Measurements from ENCODE around the gene KIAA0232.

The KIAA0232 gene

GRCh38 chr4:6839579-6839978 is 57.1 kb downstream of the KIAA0232 start:
- Histone ChIP-seq H3K4me1 (ENCODE audit: control insufficient read depth, low read length) (no peaks in the 10 kb centered on the region), H3F3A (ENCODE audit: control insufficient read depth, insufficient read depth) (no peaks in the 10 kb centered on the region), H4K20me1 (ENCODE audit: control insufficient read depth, insufficient read depth, low read depth, low read length) (0 out of 2 replicates have a peak, but pooled peaks cover 2% of the 10 kb centered on the region), H3K36me3 (ENCODE audit: control insufficient read depth, low read length) (peaks cover 7% of the 10 kb centered on the region), H3K4me3 (ENCODE audit: low read length) (no peak overlapping the region), H3K79me2 (ENCODE audit: control insufficient read depth, low read length) (peaks cover 10% of the 10 kb centered on the region; the same call in 1 of the 2 replicates), H3K9me3 (ENCODE audit: control insufficient read depth, insufficient read depth, low read length) (no peaks in the 10 kb centered on the region), H3K27ac (ENCODE audit: low read depth, low read length) (no peak overlapping the region), H3K4me2 (ENCODE audit: low read length) (no peak overlapping the region), H3K27me3 (ENCODE audit: control insufficient read depth, low read length) (no peaks in the 10 kb centered on the region), H3K9me2 (replicated peaks; ENCODE audit: control insufficient read depth, low read length) (no peaks in the 10 kb centered on the region)
- TF ChIP-seq EZH2phosphoT487 (IDR thresholded peaks at IDR 0.05; ENCODE audit: borderline replicate concordance, low read length): no peak
- no peak for TF ChIP-seq CTCF (IDR thresholded peaks at IDR 0.05; ENCODE audit: low read depth, low read length, poor library complexity, severe bottlenecking)

- no peaks in the 10 kb centered on the region for H3K9me3 ChIP-seq (ENCODE audit: control insufficient read depth, insufficient read depth, low read length)
- H4K20me1 ChIP-seq (ENCODE audit: control insufficient read depth, insufficient read depth, low read depth, low read length): 0 out of 2 replicates have a peak, but pooled peaks cover 2% of the 10 kb centered on the region
- H3K9me2 ChIP-seq (replicated peaks; ENCODE audit: control insufficient read depth, low read length): no peaks in the 10 kb centered on the region
- H3K4me2 ChIP-seq (ENCODE audit: low read length): no peak overlapping the region
- no peaks in the 10 kb centered on the region for H3K4me1 ChIP-seq (ENCODE audit: control insufficient read depth, low read length)
- H3K27me3 ChIP-seq (ENCODE audit: control insufficient read depth, low read length): no peaks in the 10 kb centered on the region
- H3K27ac ChIP-seq (ENCODE audit: low read depth, low read length): no peak overlapping the region
- no peak for TF ChIP-seq EZH2phosphoT487 (IDR thresholded peaks at IDR 0.05; ENCODE audit: borderline replicate concordance, low read length)
- TF ChIP-seq CTCF (IDR thresholded peaks at IDR 0.05; ENCODE audit: low read depth, low read length, poor library complexity, severe bottlenecking): no peak
- no peaks in the 10 kb centered on the region for H3F3A ChIP-seq (ENCODE audit: control insufficient read depth, insufficient read depth)
- H3K79me2 ChIP-seq (ENCODE audit: control insufficient read depth, low read length): peaks cover 10% of the 10 kb centered on the region; the same call in 1 of the 2 replicates
- no peak overlapping the region for H3K4me3 ChIP-seq (ENCODE audit: low read length)
- peaks cover 13% of the 10 kb centered on the region for H3K36me3 ChIP-seq (ENCODE audit: control insufficient read depth, low read length)
Observed at GRCh38 chr4:6840062-6840976, 57.8 kb downstream of the KIAA0232 start.

DNA sequence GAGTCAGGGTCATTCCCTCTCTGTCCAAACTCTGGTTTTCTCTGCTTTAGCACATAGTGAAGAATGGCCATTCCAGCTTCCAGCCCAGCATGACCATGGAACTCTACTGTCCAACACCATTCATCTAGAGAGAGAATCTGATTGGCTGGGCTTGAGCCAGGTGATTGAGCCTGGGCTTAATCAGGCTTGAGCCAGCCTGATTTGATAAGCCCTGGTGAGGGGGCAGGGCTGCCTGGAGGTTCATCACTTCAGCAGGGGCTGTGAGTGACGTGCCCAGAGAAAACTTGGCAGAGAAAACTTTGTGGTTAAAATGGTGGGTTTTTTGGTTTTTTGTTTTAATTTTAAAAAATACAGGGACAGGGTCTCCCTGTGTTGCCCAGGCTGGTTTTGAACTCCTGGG is 62.5 kb downstream of the KIAA0232 start:
- Histone ChIP-seq H3K36me3 (ENCODE audit: control insufficient read depth, low read length) (peaks cover 33% of the 10 kb centered on the region), H3K9me2 (replicated peaks; ENCODE audit: control insufficient read depth, low read length) (no peaks in the 10 kb centered on the region), H3K79me2 (ENCODE audit: control insufficient read depth, low read length) (peaks cover 7% of the 10 kb centered on the region; the same call in 1 of the 2 replicates), H3F3A (ENCODE audit: control insufficient read depth, insufficient read depth) (no peaks in the 10 kb centered on the region), H4K20me1 (ENCODE audit: control insufficient read depth, insufficient read depth, low read depth, low read length) (no peaks in the 10 kb centered on the region), H3K4me1 (ENCODE audit: control insufficient read depth, low read length) (no peaks in the 10 kb centered on the region), H3K27me3 (ENCODE audit: control insufficient read depth, low read length) (no peaks in the 10 kb centered on the region), H3K27ac (ENCODE audit: low read depth, low read length) (no peak overlapping the region), H3K4me2 (ENCODE audit: low read length) (no peak overlapping the region), H3K9me3 (ENCODE audit: control insufficient read depth, insufficient read depth, low read length) (no peaks in the 10 kb centered on the region), H3K4me3 (ENCODE audit: low read length) (no peak overlapping the region)
- no peak for TF ChIP-seq EZH2phosphoT487 (IDR thresholded peaks at IDR 0.05; ENCODE audit: borderline replicate concordance, low read length)

- Histone ChIP-seq H3K9me3 (ENCODE audit: control insufficient read depth, insufficient read depth, low read length) (no peaks in the 10 kb centered on the region), H3K4me2 (ENCODE audit: low read length) (no peak overlapping the region), H3K27me3 (ENCODE audit: control insufficient read depth, low read length) (no peaks in the 10 kb centered on the region), H3K79me2 (ENCODE audit: control insufficient read depth, low read length) (peaks cover 5% of the 10 kb centered on the region; the same call in 1 of the 2 replicates), H3K4me3 (ENCODE audit: low read length) (no peak overlapping the region), H3K4me1 (ENCODE audit: control insufficient read depth, low read length) (no peaks in the 10 kb centered on the region), H3F3A (ENCODE audit: control insufficient read depth, insufficient read depth) (no peaks in the 10 kb centered on the region), H4K20me1 (ENCODE audit: control insufficient read depth, insufficient read depth, low read depth, low read length) (no peaks in the 10 kb centered on the region), H3K9me2 (replicated peaks; ENCODE audit: control insufficient read depth, low read length) (no peaks in the 10 kb centered on the region), H3K27ac (ENCODE audit: low read depth, low read length) (no peak overlapping the region), H3K36me3 (ENCODE audit: control insufficient read depth, low read length) (peaks cover 33% of the 10 kb centered on the region)
- TF ChIP-seq EZH2phosphoT487 (IDR thresholded peaks at IDR 0.05; ENCODE audit: borderline replicate concordance, low read length) (no peak), CTCF (IDR thresholded peaks at IDR 0.05; ENCODE audit: low read depth, low read length, poor library complexity, severe bottlenecking) (no peak)
Observed at GRCh38 chr4:6845574-6845973, 63.0 kb downstream of the KIAA0232 start.
